ENCODE results near the gene CNTN4. TPM values are rescaled to one million over a fixed set of nuclear protein-coding genes. Genes with fewer than 3 reads are reported as not detected.

The CNTN4 gene
- total and polyA plus RNA-seq, 2 donors (not counting 3 experiments of a cell fraction or from before 2014, with no cell fraction given): not detected

DNA sequence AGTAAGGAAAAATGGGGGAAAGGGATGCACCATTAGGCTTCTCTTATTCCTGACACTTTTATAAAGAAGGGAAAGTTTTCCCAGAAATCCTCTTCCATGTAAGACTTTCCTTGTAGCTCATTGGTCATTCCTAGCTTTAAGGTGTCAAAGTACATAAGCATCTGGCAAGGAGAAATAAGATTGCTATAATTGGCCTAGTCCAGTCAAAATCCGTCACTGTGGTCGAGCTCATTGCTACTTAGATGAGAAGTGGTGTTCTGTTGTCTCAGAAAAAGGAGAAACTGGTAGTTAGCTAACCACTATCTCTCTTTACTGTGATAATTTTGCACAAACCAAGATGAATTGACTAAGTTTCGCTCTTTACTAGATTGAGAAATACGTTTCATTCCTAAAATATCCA is 370.1 kb downstream of the CNTN4 start:
- BruUV-seq (replicated peaks): no TSS peak
- POLR2A ChIA-PET: no interaction called here

More for the DNA sequence above, 370.1 kb downstream of the CNTN4 start:
- DNase-seq (ENCODE audit: low read depth, low spot score) (no peak), FAIRE-seq (no peak)
- no peak overlapping the region for H3K9ac ChIP-seq (replicated peaks; ENCODE audit: extremely low read depth, insufficient read depth, low read length)
- intact Hi-C loops (cut with micrococcal nuclease): no loop called here
- H3K27ac ChIP-seq (ENCODE audit: insufficient read depth, low read depth, low read length): no peak overlapping the region
- CTCF ChIA-PET: no interaction called here
- H3K4me1 ChIP-seq (ENCODE audit: control insufficient read depth, extremely low read depth, insufficient read depth, low read length): no peaks in the 10 kb centered on the region
- H3K9me3 ChIP-seq (replicated peaks; ENCODE audit: control insufficient read depth, insufficient read depth, low read length): peaks cover 2% of the 10 kb centered on the region
- no peaks in the 10 kb centered on the region for H4K20me1 ChIP-seq (replicated peaks; ENCODE audit: control insufficient read depth, extremely low read depth, insufficient read depth, low read length)
- no peaks in the 10 kb centered on the region for H3K9me1 ChIP-seq (replicated peaks; ENCODE audit: control insufficient read depth, extremely low read depth, insufficient read depth, low read length)
- H3K27me3 ChIP-seq (ENCODE audit: control insufficient read depth in 2 of 2, insufficient read depth in 2 of 2, low read length in 2 of 2): no peaks in the 10 kb centered on the region
- no peak overlapping the region for H2AFZ ChIP-seq (ENCODE audit: low read depth, low read length)
- no peak overlapping the region for H3K4me2 ChIP-seq (ENCODE audit: insufficient read depth, low read length)
- dilution Hi-C loops (cut with MboI; ENCODE audit: extremely low pct_ligation_motif_present, low sequenced_read_pairs): no loop called here
- no peak overlapping the region for H3K4me3 ChIP-seq (replicated peaks in 1 of 3; ENCODE audit: insufficient read depth in 1 of 3, low read depth in 1 of 3, low read length in 3 of 3)
- TF ChIP-seq POLR2A (IDR thresholded peaks at IDR 0.05; ENCODE audit: low read depth, low read length) (no peak), FOS (IDR thresholded peaks at IDR 0.05; ENCODE audit: borderline replicate concordance, insufficient read depth, low read length) (no peak), JUN (IDR thresholded peaks at IDR 0.05; ENCODE audit: borderline replicate concordance, insufficient read depth, insufficient read length, low read depth) (no peak), EZH2 (IDR thresholded peaks at IDR 0.05; ENCODE audit: borderline replicate concordance, low read depth, low read length, severe bottlenecking) (no peak), MYC (IDR thresholded peaks at IDR 0.05; ENCODE audit: low read depth, low read length) (no peak), POLR2AphosphoS5 (IDR thresholded peaks at IDR 0.05; ENCODE audit: insufficient read depth, low read depth, low read length) (no peak), GATA2 (IDR thresholded peaks at IDR 0.05; ENCODE audit: insufficient read depth, insufficient read length, low read depth, low read length) (no peak)
- TF ChIP-seq, protein P1, sequence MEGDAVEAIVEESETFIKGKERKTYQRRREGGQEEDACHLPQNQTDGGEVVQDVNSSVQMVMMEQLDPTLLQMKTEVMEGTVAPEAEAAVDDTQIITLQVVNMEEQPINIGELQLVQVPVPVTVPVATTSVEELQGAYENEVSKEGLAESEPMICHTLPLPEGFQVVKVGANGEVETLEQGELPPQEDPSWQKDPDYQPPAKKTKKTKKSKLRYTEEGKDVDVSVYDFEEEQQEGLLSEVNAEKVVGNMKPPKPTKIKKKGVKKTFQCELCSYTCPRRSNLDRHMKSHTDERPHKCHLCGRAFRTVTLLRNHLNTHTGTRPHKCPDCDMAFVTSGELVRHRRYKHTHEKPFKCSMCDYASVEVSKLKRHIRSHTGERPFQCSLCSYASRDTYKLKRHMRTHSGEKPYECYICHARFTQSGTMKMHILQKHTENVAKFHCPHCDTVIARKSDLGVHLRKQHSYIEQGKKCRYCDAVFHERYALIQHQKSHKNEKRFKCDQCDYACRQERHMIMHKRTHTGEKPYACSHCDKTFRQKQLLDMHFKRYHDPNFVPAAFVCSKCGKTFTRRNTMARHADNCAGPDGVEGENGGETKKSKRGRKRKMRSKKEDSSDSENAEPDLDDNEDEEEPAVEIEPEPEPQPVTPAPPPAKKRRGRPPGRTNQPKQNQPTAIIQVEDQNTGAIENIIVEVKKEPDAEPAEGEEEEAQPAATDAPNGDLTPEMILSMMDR (IDR thresholded peaks at IDR 0.05; ENCODE audit: extremely low read depth in 1 of 2, insufficient read depth in 1 of 2, low read depth in 1 of 2, low read length in 2 of 2): no peak
- TF ChIP-seq, protein P2, sequence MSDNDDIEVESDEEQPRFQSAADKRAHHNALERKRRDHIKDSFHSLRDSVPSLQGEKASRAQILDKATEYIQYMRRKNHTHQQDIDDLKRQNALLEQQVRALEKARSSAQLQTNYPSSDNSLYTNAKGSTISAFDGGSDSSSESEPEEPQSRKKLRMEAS (IDR thresholded peaks at IDR 0.05; ENCODE audit: insufficient read depth, insufficient read length): no peak
- no peaks in the 10 kb centered on the region for H3K36me3 ChIP-seq (ENCODE audit: control insufficient read depth in 2 of 2, extremely low read depth in 1 of 2, insufficient read depth in 2 of 2, low read length in 2 of 2)
- H3K79me2 ChIP-seq (ENCODE audit: control insufficient read depth, insufficient read depth, low read length): no peaks in the 10 kb centered on the region

Measured in endothelial cell of umbilical vein (primary cell).